Measurements from ENCODE around the gene SWAP70. TPM values are rescaled to one million over a fixed set of nuclear protein-coding genes. Genes with fewer than 3 reads are reported as not detected.

Gene SWAP70
- polyA plus RNA-seq, 3 donors, result 10.9 to 26.4 (median 13.8) TPM

DNA sequence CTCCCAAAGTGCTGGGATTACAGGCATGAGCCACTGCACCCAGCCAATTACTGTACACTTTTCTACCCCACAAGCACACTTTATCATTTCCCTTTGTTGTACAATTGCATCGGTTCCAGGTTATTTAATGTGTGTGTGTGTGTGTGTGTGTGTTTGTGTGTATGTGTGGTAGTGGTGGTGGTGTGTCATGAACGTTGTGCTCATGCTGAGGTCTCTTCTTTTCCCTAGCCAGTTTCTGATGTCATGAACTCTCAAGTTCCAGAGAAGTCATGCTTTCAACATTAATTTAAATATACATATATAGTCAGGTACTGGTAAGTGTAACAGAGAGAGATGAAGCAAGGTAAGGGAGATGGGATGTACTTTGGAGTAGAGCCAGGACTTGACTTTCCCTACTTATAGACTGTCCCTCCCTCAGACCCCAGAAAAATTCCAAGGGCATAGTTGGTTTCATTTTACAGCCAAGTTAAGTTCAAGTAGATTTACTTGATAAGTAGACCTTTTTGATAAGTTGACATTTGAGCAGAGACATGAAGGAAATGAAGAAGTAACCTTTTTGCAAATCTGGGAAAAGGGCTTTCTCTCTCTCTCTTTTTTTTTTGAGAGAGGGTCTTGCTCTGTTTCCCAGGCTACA lies 47.7 kb upstream of the SWAP70 start:
- Histone ChIP-seq H3K9ac (ENCODE audit: insufficient read depth, low read length, poor library complexity, severe bottlenecking) (no peak overlapping the region), H4K20me1 (ENCODE audit: insufficient read depth, low read length) (no peaks in the 10 kb centered on the region), H3K4me1 (ENCODE audit: control insufficient read depth in 1 of 2, insufficient read depth in 2 of 2, low read length in 2 of 2) (peaks cover 12 to 33% of the 10 kb centered on the region in 2 donors), H3K9me3 (replicated peaks in 1 of 2; ENCODE audit: control insufficient read depth in 1 of 2, insufficient read depth in 1 of 2, low read length in 2 of 2) (no peaks in the 10 kb centered on the region), H3K27me3 (ENCODE audit: control insufficient read depth in 2 of 2, insufficient read depth in 2 of 2, low read length in 2 of 2) (no peaks in the 10 kb centered on the region), H3K4me2 (replicated peaks; ENCODE audit: extremely low read depth, low read length, poor library complexity, severe bottlenecking) (no peak overlapping the region), H3K79me2 (ENCODE audit: insufficient read depth, low read length) (no peaks in the 10 kb centered on the region), H2AFZ (ENCODE audit: insufficient read depth, low read depth, low read length, poor library complexity, severe bottlenecking) (no peak overlapping the region), H3K27ac (ENCODE audit: low read depth in 1 of 2, low read length in 2 of 2) (no peak overlapping the region), H3K4me3 (replicated peaks in 1 of 3; ENCODE audit: low read depth in 2 of 3, low read length in 3 of 3) (no peak overlapping the region), H3K36me3 (replicated peaks in 1 of 2; ENCODE audit: control insufficient read depth in 1 of 2, insufficient read depth in 2 of 2, low read length in 2 of 2) (no peaks in the 10 kb centered on the region)
- peak in 1 of 3 donors; percentile 15 for DNase-seq
- H3K9me3 Mint-ChIP-seq, result peaks cover 0 to 2% (median 0%) of the 10 kb centered on the region in 7 donors
- peaks cover 29% of the 10 kb centered on the region for H3K4me1 Mint-ChIP-seq
- WGBS (ENCODE audit: insufficient coverage), result no CpG with 5 or more reads among the region's 2 CpGs
- peaks cover 0 to 3% (median 0%) of the 10 kb centered on the region in 3 donors for H3K27me3 Mint-ChIP-seq (ENCODE audit: low read depth in 3 of 3)
- TF ChIP-seq, protein P1, sequence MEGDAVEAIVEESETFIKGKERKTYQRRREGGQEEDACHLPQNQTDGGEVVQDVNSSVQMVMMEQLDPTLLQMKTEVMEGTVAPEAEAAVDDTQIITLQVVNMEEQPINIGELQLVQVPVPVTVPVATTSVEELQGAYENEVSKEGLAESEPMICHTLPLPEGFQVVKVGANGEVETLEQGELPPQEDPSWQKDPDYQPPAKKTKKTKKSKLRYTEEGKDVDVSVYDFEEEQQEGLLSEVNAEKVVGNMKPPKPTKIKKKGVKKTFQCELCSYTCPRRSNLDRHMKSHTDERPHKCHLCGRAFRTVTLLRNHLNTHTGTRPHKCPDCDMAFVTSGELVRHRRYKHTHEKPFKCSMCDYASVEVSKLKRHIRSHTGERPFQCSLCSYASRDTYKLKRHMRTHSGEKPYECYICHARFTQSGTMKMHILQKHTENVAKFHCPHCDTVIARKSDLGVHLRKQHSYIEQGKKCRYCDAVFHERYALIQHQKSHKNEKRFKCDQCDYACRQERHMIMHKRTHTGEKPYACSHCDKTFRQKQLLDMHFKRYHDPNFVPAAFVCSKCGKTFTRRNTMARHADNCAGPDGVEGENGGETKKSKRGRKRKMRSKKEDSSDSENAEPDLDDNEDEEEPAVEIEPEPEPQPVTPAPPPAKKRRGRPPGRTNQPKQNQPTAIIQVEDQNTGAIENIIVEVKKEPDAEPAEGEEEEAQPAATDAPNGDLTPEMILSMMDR (IDR thresholded peaks at IDR 0.05), result no peak
- peaks cover 0 to 3% of the 10 kb centered on the region in 2 donors for H3K36me3 Mint-ChIP-seq
- peak overlapping the region in 2 of 7 donors; percentile 22 to 50 for H3K27ac Mint-ChIP-seq
- intact Hi-C loops (cut with micrococcal nuclease), result loop anchor here in 1 of 2 donors (10.0 kb wide), 2 partner anchors 49 to 139 kb away; partner anchors contain the start of gene SWAP70
- no peak overlapping the region for H3K4me3 Mint-ChIP-seq

DNA sequence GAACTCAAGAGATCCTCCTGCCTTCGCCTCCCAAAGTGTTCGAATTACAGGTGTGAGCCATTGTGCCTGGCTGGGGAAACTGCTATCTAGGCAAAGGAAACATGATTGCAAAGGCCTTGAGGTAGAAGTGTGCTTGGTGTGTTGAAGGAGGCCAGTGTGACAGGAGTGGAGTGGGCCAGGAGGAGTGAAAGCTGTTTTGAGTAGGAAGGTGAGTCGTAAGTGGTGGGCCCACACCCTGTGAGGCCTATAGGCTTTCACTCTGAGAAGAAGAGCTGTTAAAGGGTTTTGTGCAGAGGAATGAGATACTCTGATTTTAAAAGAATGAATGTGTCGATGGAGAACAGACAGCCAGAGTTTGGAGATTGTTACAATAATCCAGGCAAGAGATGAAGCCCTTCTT lies 47.0 kb upstream of the SWAP70 start:
- Histone ChIP-seq H3K4me2 (replicated peaks; ENCODE audit: extremely low read depth, low read length, poor library complexity, severe bottlenecking) (no peak overlapping the region), H3K79me2 (ENCODE audit: insufficient read depth, low read length) (no peaks in the 10 kb centered on the region), H3K9me3 (replicated peaks in 1 of 2; ENCODE audit: control insufficient read depth in 1 of 2, insufficient read depth in 1 of 2, low read length in 2 of 2) (no peaks in the 10 kb centered on the region), H3K4me3 (replicated peaks in 1 of 3; ENCODE audit: low read depth in 2 of 3, low read length in 3 of 3) (no peak overlapping the region), H2AFZ (ENCODE audit: insufficient read depth, low read depth, low read length, poor library complexity, severe bottlenecking) (no peak overlapping the region), H3K27me3 (ENCODE audit: control insufficient read depth in 2 of 2, insufficient read depth in 2 of 2, low read length in 2 of 2) (no peaks in the 10 kb centered on the region), H3K27ac (ENCODE audit: low read depth in 1 of 2, low read length in 2 of 2) (no peak overlapping the region), H3K9ac (ENCODE audit: insufficient read depth, low read length, poor library complexity, severe bottlenecking) (no peak overlapping the region), H4K20me1 (ENCODE audit: insufficient read depth, low read length) (no peaks in the 10 kb centered on the region), H3K4me1 (ENCODE audit: control insufficient read depth in 1 of 2, insufficient read depth in 2 of 2, low read length in 2 of 2) (peaks cover 12 to 33% of the 10 kb centered on the region in 2 donors), H3K36me3 (replicated peaks in 1 of 2; ENCODE audit: control insufficient read depth in 1 of 2, insufficient read depth in 2 of 2, low read length in 2 of 2) (no peaks in the 10 kb centered on the region)
- WGBS (ENCODE audit: insufficient coverage), result 94% methylated on average over 4 of the region's 4 CpGs
- Mint-ChIP-seq H3K27ac (peak overlapping the region in 2 of 7 donors; percentile 12 to 59), H3K27me3 (ENCODE audit: low read depth in 3 of 3) (peaks cover 0 to 3% (median 0%) of the 10 kb centered on the region in 3 donors), H3K4me3 (no peak overlapping the region), H3K4me1 (peaks cover 29% of the 10 kb centered on the region), H3K9me3 (peaks cover 0 to 2% (median 0%) of the 10 kb centered on the region in 7 donors), H3K36me3 (peaks cover 0 to 3% of the 10 kb centered on the region in 2 donors)
- intact Hi-C loops (cut with micrococcal nuclease), result loop anchor here in 1 of 2 donors (10.0 kb wide), 2 partner anchors 48 to 138 kb away; partner anchors contain the start of gene SWAP70
- no peak for DNase-seq
- TF ChIP-seq, protein P1 (IDR thresholded peaks at IDR 0.05), result no peak

Data from CD14-positive monocyte (primary cell).